Adipocyte (in vitro differentiated cells): Measurements from ENCODE around the gene ARL6.
A peak's percentile ranks its signal among the peaks of the same experiment; 100 is the strongest.
"Not testable (repeated sequence)": the region's sequence is repeated elsewhere in the genome, so short reads cannot be mapped to it uniquely, and the experiment has no call there.

Experiments
- DNase-seq: peaks from one replicate; pipeline ENCODE4 v3.0.0-alpha.2; 2015; ENCODE audit warnings: low read depth
- H3K27me3 ChIP-seq: replicated peaks from 2 replicates; pipeline ENCODE4 v1.7.0; 2013; ENCODE audit warnings: mild to moderate bottlenecking, low read length, moderate library complexity; ENCODE audit not compliant: control insufficient read depth, insufficient read depth
- H3K36me3 ChIP-seq: 2 replicates; pipeline ENCODE4 v1.7.0; 2013; ENCODE audit warnings: low read length, mild to moderate bottlenecking, moderate library complexity; ENCODE audit not compliant: control insufficient read depth, insufficient read depth, severe bottlenecking
- H3K4me1 ChIP-seq: 2 replicates; pipeline ENCODE4 v1.7.0; 2013; ENCODE audit warnings: mild to moderate bottlenecking, low read length, moderate library complexity; ENCODE audit not compliant: control insufficient read depth, insufficient read depth
- H3K4me3 ChIP-seq: 2 replicates; pipeline ENCODE4 v1.7.0; 2013; ENCODE audit warnings: mild to moderate bottlenecking, low read length, moderate library complexity
- H3K9ac ChIP-seq: 2 replicates; pipeline ENCODE4 v1.7.0; 2013; ENCODE audit warnings: mild to moderate bottlenecking, low read length, moderate library complexity
- H3K9me3 ChIP-seq: 2 replicates; pipeline ENCODE4 v1.7.0; 2013; ENCODE audit warnings: mild to moderate bottlenecking, low read length, moderate library complexity; ENCODE audit not compliant: control insufficient read depth

The ARL6 gene

DNA sequence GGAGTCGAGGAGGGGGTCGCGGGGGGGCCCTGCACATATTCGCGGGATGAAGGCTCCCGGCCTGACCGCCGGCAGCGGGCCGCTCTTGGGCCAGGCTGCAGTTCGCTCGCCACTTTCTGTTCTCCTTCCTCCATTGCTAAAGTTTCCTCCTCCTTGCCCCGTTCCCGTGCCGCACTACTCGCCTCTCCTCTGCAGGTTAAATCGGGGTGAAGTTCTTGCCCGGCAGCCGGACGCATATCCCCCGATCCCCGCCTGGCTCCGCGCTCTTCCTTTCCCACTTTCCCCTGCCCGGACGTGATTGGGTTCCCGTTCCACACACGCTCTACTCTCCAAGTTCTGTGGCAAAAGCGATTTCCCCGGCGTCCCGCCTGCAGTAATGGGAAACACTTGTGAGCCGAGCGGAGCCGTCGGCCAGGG is 57.8 kb downstream of the ARL6 start:
- DNase-seq: peak; percentile 87
- Histone ChIP-seq H3K27me3 (no peaks in the 10 kb centered on the region), H3K4me1 (peaks cover 24% of the 10 kb centered on the region), H3K9me3 (no peaks in the 10 kb centered on the region), H3K36me3 (no peaks in the 10 kb centered on the region), H3K9ac (peak overlapping the region; percentile 90), H3K4me3 (peak overlapping the region; percentile 97)

DNA sequence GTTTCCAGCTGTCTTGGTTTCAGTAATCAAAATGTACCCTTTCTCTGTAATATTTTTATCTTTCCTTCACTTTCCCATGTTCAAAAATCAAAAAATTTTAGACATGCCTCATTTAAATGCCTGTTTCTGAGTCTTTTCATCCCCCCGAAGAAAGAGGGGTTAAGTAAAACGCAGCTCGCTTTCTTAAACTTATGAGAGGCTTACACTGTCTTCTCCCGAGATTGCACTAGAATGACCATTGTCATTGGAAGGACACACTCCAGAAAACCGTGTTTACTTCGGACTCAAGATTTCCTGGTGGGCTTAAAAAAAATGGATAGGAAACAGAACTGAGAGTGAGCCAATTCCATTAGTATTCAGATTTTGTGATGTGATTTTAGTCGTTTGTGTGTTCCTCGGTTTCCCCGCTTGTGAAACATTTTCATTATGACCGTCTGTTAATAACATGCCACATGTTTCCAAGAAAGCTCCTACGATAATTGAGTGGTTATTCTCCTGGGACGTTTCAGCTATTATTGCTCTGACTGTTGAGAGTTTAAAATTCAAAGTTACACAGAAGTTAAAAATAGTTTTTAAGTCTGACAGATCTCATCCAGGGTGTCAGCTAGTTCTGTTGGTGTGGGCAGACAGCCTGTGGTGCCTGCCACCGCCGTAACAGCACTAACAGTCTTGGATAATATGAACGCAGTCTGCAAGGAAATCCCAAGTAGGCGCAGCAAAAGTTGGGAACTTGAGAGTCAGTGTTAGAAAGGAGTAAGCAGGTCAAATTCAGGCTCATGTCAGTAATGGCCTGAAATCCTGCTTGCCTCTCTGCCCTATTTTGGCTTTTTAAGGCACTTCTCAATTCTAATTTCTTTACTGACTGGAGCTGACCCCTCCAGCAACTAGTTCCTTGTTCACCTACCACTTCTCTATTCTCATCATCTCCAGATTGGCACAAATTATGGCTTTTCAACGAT is 58.8 kb downstream of the ARL6 start:
- Histone ChIP-seq H3K9me3 (no peaks in the 10 kb centered on the region), H3K4me1 (peaks cover 24% of the 10 kb centered on the region), H3K9ac (peak overlapping the region; percentile 90), H3K27me3 (no peaks in the 10 kb centered on the region), H3K4me3 (peak overlapping the region; percentile 97), H3K36me3 (no peaks in the 10 kb centered on the region)
- DNase-seq: peak; percentile 40

- DNase-seq: peak; percentile 69
- H3K9me3 ChIP-seq: no peaks in the 10 kb centered on the region
- no peak overlapping the region for H3K4me3 ChIP-seq
- H3K9ac ChIP-seq: no peak overlapping the region
- H3K36me3 ChIP-seq: no peaks in the 10 kb centered on the region
- H3K4me1 ChIP-seq: peaks cover 24% of the 10 kb centered on the region
- no peaks in the 10 kb centered on the region for H3K27me3 ChIP-seq
Measured at GRCh38 chr3:97825101-97825500, 60.5 kb downstream of the ARL6 start.

- peak; percentile 23 for DNase-seq
- Histone ChIP-seq H3K4me3 (no peak overlapping the region), H3K9me3 (no peaks in the 10 kb centered on the region), H3K27me3 (no peaks in the 10 kb centered on the region), H3K36me3 (no peaks in the 10 kb centered on the region), H3K9ac (no peak overlapping the region), H3K4me1 (peaks cover 27% of the 10 kb centered on the region)
Measured at GRCh38 chr3:97827741-97828471, 63.3 kb downstream of the ARL6 start.

GRCh38 chr3:97829198-97829597 is 64.6 kb downstream of the ARL6 start:
- Histone ChIP-seq H3K36me3 (no peaks in the 10 kb centered on the region), H3K4me3 (no peak overlapping the region), H3K27me3 (no peaks in the 10 kb centered on the region), H3K9me3 (no peaks in the 10 kb centered on the region), H3K9ac (no peak overlapping the region), H3K4me1 (peaks cover 15% of the 10 kb centered on the region)
- no peak for DNase-seq

- Histone ChIP-seq H3K27me3 (no peaks in the 10 kb centered on the region), H3K9me3 (no peaks in the 10 kb centered on the region), H3K4me3 (no peak overlapping the region), H3K9ac (no peak overlapping the region), H3K36me3 (no peaks in the 10 kb centered on the region), H3K4me1 (peaks cover 2% of the 10 kb centered on the region)
- DNase-seq: no peak
Measured at GRCh38 chr3:97830638-97831037, 66.1 kb downstream of the ARL6 start.

GRCh38 chr3:97831140-97831539 is 66.6 kb downstream of the ARL6 start:
- Histone ChIP-seq H3K4me1 (peaks cover 2% of the 10 kb centered on the region), H3K4me3 (no peak overlapping the region), H3K9ac (no peak overlapping the region), H3K27me3 (no peaks in the 10 kb centered on the region), H3K9me3 (no peaks in the 10 kb centered on the region), H3K36me3 (no peaks in the 10 kb centered on the region)
- no peak for DNase-seq

DNA sequence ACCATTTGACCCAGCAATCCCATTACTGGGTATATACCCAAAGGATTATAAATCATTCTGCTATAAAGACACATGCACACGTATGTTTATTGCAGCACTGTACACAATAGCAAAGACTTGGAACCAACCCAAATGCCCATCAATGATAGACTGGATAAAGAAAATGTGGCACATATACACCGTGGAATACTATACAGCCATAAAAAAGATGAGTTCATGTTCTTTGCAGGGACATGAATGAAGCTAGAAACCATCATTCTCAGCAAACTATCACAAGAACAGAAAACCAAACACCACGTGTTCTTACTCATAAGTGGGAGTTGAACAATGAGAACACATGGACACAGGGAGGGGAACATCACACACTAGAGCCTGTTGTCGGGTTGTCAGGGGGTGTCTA is 68.6 kb downstream of the ARL6 start:
- not testable (repeated sequence) for DNase-seq

GRCh38 chr3:97835761-97836160 is 71.2 kb downstream of the ARL6 start:
- no peak overlapping the region for H3K4me3 ChIP-seq
- H3K36me3 ChIP-seq: no peaks in the 10 kb centered on the region
- H3K9ac ChIP-seq: no peak overlapping the region
- no peaks in the 10 kb centered on the region for H3K27me3 ChIP-seq
- H3K4me1 ChIP-seq: no peaks in the 10 kb centered on the region
- no peak for DNase-seq
- H3K9me3 ChIP-seq: no peaks in the 10 kb centered on the region

More for the DNA sequence above, 68.6 kb downstream of the ARL6 start:
- not testable (repeated sequence) for H3K27me3 ChIP-seq, H3K9me3 ChIP-seq, H3K4me1 ChIP-seq, H3K36me3 ChIP-seq, H3K9ac ChIP-seq, H3K4me3 ChIP-seq

DNA sequence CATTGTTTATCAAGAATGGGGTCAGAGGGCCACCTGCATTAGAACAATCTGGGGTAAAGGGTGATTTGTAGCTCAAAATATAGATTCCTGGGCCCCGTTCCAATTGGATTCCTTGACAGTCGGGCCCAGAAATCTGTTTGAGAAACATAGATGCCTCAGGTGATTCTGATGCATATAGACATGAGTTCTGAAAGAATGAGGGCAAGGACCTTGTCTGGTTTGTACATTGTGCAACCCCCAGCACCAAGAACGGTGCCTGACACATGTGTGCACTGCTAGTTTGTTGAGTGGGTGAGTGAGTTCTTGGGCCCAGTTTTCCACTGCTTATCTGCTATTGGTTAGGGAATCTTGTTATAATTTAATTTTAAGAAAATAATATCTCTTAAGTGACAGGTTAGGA is 73.8 kb downstream of the ARL6 start:
- Histone ChIP-seq H3K36me3 (no peaks in the 10 kb centered on the region), H3K9me3 (no peaks in the 10 kb centered on the region), H3K27me3 (no peaks in the 10 kb centered on the region), H3K4me3 (no peak overlapping the region), H3K4me1 (peaks cover 3% of the 10 kb centered on the region), H3K9ac (no peak overlapping the region)
- no peak for DNase-seq

GRCh38 chr3:97839944-97840343 is 75.4 kb downstream of the ARL6 start:
- peak; percentile 39 for DNase-seq
- Histone ChIP-seq H3K4me1 (peaks cover 3% of the 10 kb centered on the region), H3K9me3 (no peaks in the 10 kb centered on the region)

More at GRCh38 chr3:97839944-97840343, 75.4 kb downstream of the ARL6 start:
- no peak overlapping the region for H3K9ac ChIP-seq
- no peak overlapping the region for H3K4me3 ChIP-seq
- H3K27me3 ChIP-seq: no peaks in the 10 kb centered on the region
- no peaks in the 10 kb centered on the region for H3K36me3 ChIP-seq
